ENCODE measurements around the gene ZMIZ2.
"Not testable (repeated sequence)": the region's sequence is repeated elsewhere in the genome, so short reads cannot be mapped to it uniquely, and the experiment has no call there.

The ZMIZ2 gene, protein sequence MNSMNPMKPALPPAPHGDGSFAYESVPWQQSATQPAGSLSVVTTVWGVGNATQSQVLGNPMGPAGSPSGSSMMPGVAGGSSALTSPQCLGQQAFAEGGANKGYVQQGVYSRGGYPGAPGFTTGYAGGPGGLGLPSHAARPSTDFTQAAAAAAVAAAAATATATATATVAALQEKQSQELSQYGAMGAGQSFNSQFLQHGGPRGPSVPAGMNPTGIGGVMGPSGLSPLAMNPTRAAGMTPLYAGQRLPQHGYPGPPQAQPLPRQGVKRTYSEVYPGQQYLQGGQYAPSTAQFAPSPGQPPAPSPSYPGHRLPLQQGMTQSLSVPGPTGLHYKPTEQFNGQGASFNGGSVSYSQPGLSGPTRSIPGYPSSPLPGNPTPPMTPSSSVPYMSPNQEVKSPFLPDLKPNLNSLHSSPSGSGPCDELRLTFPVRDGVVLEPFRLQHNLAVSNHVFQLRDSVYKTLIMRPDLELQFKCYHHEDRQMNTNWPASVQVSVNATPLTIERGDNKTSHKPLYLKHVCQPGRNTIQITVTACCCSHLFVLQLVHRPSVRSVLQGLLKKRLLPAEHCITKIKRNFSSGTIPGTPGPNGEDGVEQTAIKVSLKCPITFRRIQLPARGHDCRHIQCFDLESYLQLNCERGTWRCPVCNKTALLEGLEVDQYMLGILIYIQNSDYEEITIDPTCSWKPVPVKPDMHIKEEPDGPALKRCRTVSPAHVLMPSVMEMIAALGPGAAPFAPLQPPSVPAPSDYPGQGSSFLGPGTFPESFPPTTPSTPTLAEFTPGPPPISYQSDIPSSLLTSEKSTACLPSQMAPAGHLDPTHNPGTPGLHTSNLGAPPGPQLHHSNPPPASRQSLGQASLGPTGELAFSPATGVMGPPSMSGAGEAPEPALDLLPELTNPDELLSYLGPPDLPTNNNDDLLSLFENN

DNA sequence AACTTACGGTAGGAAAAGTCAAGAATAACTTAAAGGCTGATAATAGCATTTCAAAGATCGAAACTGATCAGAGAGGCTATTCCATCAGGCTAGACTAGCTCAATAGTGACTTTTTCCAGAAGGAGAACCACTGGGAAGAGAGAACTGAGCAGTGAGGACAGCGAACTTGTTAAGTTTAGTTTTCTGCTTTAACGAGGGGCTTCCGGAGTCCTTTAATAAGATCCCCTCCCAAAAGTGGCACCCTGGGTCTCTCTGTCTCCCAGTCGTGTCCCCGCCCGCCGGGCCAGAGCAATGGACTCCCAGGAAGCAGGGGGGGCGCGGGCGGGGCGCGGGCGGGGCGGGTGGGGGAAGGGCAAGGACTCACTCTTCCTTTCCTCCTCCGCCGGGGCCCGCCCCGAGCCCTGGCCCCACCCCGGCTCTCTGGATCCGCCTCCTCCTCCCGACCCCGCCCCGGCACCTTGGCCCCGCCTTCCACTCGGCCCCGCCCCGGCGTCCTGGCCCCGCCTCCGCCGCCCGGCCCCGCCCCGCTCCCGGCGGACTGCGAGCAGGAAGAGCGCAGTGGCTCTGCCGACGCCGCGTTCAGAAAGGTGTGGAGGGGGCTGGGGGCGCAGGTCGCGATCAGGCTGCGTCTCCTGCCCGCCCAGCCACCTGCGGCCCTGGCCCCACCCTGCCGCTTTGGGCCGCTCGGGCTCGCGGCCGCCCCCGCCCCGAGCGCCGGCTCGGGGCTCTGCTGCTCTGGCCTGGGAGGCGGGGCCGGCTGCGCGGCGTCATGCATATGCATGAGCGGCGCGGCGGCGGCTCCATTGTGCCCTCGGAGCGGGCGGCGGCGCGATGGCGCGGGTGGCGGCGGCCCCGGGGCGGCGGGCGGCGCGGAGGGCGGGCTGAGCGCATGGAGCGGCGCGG lies at the start of gene ZMIZ2:
ZMIZ2 (plus strand) TSS at position 803 of the 903 bp plus-strand sequence. CDS start 7,403 bp downstream, outside the sequence.
- DNase-seq, result peak; percentile 85

DNA sequence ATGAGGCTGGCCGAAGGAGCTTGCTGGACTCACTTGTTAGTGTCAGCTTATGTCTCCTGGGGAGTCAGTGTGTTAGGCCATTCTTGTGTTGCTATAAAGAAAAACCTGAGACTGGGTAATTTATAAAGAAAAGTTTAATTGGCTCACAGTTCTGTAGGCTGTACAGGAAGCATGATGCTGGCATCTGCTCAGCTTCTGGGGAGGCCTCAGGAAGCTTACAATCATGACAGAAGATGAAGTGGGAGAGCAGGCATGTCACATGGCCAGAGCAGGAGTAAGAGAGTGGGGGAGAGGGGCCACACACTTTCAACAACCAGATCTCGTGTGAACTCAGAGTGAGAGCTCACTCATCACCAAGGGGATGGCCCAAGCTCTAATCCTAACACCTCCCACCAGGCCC lies 49.0 kb upstream of the ZMIZ2 start:
- not testable (repeated sequence) for DNase-seq

DNA sequence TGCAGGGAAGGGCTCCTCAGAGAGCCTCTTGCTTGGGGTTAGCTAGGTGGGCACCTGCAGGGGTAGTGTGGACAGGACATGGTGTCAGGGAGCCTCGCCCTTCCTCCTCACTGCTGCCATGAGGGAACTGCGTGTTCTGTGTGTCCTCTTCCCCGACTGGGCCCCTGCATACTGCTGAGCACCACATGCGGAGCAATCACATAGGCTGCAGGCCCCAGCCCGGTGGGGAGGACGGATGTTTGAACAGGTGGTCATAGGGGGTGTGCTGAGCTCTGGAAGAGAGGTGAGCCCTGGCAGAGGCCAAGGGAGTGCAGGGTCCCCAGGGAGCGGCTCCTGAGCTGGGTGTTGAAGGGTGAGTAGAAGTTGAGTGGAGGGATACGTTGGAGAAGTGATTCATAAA lies 48.3 kb upstream of the ZMIZ2 start:
- DNase-seq, result no peak

DNA sequence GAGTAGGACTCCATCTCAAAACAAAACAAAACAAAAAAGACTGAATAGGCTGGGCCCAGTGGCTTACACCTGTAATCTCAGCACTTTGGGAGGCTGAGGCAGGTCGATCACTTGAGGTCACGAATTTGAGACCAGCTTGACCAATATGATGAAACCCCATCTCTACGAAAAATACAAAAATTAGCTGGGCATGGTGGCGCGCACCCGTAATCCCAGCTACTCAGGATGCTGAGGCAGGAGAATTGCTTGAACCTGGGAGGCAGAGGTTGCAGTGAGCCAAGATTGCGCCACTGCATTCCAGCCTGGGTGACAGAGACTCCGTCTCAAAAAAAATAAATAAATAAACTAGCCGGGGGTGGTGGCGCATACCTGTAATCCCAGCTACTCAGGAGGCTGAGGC lies 45.3 kb upstream of the ZMIZ2 start:
- DNase-seq, result not testable (repeated sequence)

DNA sequence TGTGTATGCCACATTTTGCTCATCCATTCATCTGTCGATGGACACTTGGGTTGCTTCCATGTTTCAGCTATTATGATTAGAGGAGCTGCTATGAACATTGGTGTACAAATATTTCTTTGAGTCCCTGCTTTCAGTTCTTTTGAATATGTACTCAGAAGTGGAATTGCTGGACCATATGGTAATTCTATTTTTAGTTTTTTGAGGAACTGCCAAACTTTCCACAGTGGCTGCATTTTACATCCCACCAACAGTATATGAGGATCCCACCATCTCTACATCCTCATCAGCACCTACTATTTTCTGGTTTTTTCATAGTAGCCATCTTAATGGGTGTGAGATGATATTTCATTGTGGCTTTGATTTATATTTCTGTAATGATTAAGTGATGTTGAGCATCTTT lies 44.7 kb upstream of the ZMIZ2 start:
- DNase-seq, result no peak

DNA sequence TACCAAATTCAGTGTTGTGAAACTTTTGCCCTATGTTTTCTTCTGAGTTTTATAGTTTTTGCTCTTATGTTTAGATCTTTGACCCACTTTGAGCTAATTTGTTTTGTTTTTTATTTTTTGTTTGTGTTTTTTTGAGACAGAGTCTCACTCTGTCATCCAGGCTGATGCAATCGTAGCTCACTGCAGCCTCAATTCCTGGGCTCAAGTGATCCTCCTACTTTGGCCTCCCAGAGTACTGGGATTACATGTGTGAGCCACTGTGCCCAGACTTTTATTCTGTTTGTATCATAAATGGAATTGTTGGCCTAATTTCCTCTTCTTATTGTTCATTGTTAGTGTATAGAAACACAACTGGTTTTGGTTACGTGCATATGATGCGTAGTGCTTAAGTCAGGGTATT lies 43.2 kb upstream of the ZMIZ2 start:
- DNase-seq, result no peak

DNA sequence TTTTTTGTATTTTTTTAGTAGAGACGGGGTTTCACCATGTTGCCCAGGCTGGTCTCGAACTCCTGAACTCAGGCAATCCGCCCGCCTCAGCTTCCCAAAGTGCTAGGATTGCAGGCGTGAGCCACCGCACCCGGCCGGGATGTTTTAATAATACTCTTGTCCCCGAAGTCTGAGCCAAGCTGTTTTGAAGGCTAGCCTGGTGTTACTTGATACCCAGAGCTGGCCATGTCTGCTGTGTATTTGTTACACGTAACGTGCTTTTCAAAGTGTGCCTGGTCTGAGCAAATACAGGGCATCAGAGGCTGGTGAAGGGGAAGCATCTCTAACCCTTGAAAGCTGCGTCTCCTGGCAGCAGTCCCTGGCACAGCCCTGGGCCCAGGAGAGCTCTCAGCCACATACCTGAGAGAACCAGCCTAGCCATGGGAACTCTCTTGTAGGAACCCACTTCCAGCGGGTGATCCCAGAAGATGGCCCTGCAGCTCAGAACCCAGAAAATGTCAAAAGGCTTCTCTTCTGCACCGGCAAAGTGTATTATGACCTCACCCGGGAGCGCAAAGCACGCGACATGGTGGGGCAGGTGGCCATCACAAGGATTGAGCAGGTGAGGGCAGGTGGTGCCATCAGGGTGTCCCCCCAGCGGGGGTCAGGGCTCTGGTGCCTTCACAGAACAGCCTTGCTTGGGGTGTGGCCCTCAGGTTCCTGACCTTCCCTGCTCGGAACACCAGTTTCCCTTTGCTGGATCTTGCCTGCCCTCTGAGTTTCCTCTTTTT lies 41.7 kb upstream of the ZMIZ2 start:
- DNase-seq, result no peak

DNA sequence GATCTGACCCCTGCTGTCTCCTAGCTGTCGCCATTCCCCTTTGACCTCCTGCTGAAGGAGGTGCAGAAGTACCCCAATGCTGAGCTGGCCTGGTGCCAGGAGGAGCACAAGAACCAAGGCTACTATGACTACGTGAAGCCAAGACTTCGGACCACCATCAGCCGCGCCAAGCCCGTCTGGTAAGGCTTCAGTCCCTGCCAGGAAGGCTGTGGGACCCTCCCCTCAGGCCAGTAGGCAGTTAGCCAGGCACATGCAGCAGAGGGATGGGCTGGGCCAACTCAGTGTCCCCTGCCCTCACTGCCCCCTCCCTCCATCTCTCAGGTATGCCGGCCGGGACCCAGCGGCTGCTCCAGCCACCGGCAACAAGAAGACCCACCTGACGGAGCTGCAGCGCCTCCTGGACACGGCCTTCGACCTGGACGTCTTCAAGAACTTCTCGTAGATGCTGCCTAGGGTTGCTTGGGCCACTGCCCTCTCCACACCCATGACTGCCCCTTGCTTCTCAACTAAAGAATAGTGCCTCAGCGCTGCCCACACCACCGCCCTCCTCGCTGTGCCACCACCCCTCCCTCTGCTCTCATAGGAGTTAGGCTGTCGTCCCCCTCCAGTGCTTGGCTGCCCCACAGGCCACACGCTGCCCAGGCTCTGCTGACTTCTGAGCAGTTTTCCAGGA lies 41.0 kb upstream of the ZMIZ2 start:
- DNase-seq, result no peak

DNA sequence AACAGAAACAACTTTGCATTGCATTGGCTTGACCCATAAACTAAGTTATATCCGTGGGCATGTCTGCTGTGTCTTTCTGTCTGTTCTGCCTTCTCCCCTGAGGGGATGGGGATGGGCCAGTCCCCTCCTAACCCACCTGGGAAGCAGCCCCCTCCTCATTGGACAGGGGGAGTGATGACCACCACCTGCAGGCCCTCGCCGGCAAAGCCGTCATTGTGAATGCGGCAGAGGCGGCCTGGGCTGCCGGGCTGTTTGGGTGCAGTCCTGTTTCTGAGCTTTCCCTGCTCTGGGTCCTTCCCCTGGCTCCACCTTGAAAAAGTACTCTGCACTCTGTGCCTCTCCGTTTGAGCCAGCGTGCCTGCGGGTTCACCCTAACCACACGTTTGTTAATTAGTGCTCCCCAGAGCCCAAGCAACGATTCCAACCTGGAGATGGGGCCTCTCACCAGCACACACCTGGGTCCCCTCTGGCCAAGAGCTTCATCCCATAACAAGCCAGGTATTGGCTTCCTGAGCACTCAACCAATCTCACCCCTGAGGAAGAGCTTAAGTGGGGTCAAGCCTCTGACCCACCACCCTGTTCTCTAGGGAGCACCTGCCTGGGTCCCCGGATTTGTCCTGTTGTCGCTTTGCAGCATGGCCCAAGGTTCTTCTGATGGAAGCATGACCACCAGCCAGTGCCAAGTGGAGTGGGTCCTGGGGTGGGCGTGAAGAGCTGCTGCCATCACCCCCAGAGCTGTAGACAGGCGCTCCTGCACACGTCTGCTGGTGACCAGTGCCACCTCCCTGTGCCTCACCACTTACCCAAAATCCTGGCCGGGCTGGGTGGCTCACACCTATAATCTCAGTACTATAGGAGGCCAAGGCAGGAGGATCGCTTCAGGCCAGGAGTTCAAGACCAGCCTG lies 39.4 kb upstream of the ZMIZ2 start:
- no peak for DNase-seq

DNA sequence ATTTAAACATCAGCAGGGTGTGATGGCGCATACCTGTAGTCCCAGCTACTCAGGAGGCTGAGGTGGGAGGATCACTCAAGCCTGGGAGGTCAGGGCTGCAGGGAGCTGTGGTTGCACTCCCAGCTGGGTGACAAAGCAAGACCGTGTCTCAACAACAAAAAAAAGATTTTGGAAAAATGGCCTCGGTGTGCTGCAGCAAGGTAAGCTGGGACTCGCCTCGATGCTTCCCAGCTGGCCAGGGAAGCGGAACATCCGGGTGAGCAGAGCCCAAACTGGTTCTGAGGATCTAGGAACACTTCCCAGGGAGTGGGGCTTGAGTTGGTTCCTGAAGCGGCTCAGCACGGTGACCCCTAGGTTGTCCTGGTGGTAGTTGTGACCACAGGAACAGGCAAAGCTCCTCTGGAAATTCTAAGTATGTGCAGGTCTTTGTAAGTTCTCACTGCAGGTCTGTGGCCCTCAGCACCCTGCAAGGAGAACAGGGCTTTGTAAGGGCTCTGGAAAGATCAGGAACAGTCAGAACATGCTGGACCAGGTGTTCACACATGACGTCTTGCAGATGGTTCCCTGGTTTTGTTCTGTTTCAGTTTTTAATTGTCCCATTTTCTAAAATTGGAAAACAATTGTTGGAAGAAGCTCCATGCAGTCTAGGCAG lies 38.6 kb upstream of the ZMIZ2 start:
- no peak for DNase-seq

DNA sequence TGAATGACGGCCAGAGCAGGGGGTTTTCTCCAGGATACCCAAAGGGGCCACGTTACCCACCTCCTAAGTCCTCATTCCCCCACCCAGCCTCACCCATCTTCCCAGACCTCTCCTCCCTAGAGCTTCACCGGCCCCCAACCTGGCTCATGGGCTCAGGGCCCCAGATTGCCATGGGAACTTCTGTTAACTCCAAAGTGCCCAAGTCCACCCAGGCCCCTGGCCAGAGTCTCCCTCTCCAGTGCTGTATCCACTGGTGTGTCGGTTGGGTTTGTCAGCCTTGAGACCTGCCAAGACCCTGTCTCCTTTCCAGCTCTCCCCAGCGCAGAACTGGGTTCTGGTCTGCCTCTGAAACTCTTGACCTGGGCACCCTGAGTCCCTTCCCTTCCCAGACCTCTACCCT lies 37.1 kb upstream of the ZMIZ2 start:
- no peak for DNase-seq

DNA sequence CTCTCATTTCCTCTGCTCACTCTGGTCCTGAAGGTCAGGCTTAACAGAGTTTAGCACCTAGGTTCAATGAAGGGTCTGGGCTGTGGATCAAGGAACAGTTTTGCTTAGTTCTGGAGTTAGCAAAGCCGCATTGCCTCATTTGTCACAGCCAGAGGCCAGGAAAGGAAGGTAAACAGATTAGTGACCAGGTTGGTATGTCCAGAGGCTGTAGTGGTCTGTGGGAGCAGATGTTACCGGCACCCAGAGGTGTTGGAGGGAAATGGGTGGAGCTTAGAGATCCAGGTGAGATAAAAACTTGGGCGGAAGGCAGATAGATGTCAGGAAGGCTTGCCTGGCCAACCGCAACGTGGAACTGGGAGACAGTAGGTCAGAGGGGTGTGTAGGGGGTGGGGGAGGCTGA lies 36.6 kb upstream of the ZMIZ2 start:
- no peak for DNase-seq

DNA sequence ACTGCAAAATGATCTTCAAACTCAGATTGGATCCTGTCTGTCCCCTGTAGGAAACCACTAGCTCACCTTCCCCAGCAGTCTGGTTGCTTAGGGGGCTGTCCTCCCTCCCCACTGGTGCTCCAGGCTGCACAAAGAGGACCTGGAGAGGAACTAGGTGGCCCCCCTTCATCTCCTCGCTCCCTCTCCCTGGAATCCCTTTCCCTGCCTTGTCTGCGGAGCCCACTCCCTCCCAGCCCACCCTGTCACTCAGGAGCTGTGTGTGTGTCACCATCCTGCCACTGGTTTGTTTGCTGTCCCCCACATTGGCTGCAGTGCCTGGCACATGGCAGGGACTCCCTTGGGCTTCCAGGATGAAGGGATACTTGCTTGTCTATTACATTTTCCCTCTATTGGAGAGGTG lies 35.5 kb upstream of the ZMIZ2 start:
- no peak for DNase-seq

DNA sequence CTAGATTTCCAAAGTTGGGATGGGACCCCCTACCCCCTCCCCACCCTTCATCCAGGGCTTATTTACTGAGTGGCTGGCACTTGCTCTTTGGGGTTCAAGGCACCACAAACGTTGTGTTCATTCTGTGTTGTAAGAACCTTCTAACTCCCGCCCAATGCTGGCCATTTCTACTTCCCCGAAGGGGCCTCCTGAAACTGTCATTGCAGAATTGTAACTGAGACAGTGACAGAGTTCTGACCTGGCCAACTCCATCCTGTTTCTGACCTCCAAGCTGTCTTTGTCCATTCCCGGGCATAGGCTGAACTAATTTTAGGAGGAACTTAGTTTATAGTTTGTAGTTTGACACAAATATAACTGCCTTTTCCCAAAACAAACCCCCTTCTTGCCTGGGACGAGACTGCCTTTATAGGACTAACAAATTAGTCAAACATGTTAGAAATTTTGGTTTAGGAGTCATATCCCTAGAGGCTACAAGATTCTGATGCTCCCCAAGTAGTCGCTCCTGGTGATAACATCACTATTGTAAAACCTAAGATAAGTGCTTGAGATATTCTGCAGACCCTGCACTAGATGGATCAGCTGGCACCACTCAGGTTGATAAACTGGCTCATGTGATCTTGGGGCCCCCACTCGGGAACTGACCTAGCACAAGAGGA lies 34.8 kb upstream of the ZMIZ2 start:
- DNase-seq, result no peak

DNA sequence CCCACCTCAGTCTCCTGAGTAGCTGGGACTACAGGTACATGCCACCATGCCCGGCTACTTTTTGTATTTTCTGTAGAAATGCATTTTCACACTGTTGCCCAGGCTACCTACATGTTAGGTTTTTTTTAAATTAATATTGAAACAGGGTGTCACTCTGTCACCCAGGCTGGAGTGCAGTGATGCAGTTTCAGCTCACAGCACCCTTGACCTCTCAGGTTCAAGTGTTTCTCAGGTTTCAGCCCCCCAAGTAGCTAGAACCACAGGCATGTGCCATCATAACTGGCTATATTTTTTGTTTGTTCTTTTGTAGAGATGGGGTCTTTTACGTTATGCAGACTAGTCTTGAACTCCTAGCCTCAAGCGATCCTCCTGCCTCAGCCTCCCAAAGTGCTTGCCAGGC lies 32.4 kb upstream of the ZMIZ2 start:
- DNase-seq, result no peak

DNA sequence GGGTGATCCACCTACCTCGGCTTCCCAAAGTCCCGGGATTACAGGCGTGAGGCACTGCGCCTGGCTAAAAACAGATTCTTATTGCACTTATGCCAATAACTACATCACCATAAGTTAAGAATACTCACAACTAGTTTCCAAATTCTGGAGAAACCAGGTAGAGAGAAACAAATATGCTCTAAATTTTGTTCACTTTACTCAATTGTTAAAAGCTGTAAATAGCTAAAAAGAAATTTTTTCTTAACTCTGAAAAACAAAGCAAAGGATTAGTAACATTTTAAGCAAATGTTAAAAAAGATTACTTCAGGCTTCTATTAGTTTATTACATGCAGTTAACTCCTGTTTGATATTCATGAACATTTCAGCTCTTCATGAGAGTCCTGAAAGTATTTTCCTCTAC lies 28.3 kb upstream of the ZMIZ2 start:
- no peak for DNase-seq

DNA sequence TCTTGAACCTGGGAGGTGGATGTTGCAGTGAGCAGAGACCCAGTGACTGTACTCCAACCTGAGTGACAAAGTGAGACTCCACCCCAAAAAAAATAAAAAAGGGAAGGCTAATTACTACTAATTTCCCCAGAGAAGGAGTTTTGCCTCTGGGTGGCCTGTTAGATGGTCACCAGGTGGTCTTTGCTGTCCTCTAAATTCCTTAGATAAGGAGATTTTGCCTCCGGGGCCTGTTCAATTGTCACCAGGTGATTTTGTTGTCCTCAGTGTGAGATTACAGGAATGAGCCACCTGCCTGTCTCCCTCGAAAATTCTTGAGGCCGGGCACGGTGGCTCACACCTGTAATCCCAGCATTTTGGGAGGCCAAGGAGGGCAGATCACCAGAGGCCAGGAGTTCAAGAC lies 24.4 kb upstream of the ZMIZ2 start:
- DNase-seq, result no peak

DNA sequence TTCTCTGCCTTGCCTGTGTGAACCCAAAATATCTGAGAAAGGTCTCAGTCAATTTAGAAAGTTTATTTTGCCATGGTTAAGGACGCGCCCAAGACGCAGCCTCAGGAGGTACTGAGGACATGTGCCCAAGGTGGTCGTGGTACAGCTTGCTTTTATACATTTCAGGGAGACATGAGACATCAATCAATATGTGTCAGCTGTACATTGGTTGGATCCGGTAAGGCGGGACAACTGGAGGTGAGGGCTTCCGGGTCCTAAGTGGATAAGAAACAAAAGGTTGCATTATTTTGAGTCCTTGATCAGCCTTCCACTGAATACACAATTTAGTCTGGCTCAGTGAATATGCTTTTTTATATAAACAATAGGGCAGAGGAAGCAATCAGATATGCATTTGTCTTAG lies 22.4 kb upstream of the ZMIZ2 start:
- not testable (repeated sequence) for DNase-seq

Measured in DMS153 (cell line).